Pancreas (tissue), 10 donors: Measurements from ENCODE around the gene LCN15. TPM values are rescaled to one million over a fixed set of nuclear protein-coding genes. Genes with fewer than 3 reads are reported as not detected.

Experiments
- ATAC-seq, 4 donors: fragments of 200-7000 bp; cut with Tn5 transposase; one replicate each; pipeline versions ENCODE4 v1.8.0 to v1.9.1; 2020; ENCODE audit warnings: mild to moderate bottlenecking in 4 of 4, moderate library complexity in 4 of 4
- DNase-seq, 6 donors: peaks; one replicate each; pipeline ENCODE4 v3.0.0-alpha.2; 2020
- FAIRE-seq: peaks from 2 replicates; lab custom pipeline; 2012; peaks lifted over from hg19 to GRCh38; lab: Jason Lieb, UNC
- H3K27ac ChIP-seq, 4 donors: fragments of 200-600 bp; sonication (generic); 1 replicate in 3 of 4; 2 replicates in 1 of 4; pipeline versions ENCODE4 v1.5.0 to v1.8.0; 2020
- H3K27me3 ChIP-seq, 4 donors: fragments of 200-600 bp; one replicate each; pipeline ENCODE4 v1.8.0; 2021
- H3K36me3 ChIP-seq, 3 donors: fragments of 200-600 bp; sonication (generic) in 1 of 3; one replicate each; pipeline versions ENCODE4 v1.5.0 to v1.8.0; 2020 to 2021
- H3K4me1 ChIP-seq, 3 donors: fragments of 200-600 bp; one replicate each; pipeline ENCODE4 v1.8.0; 2021
- H3K4me3 ChIP-seq, 4 donors: fragments of 200-600 bp; sonication (generic) in 2 of 4; one replicate each; pipeline versions ENCODE4 v1.5.0 to v1.8.0; 2020 to 2021
- H3K9me3 ChIP-seq, 4 donors: fragments of 200-600 bp; one replicate each; pipeline ENCODE4 v1.8.0; 2021
- WGBS, 2 donors: extraction: QIAGEN DNeasy Blood & Tissue Kit; methylation state at CpG; one replicate each; pipeline ENCODE4 v1.1.7; 2013; 5-methylcytosine and 5-hydroxymethylcytosine counted together
- intact Hi-C, 3 donors: fragments of 100-400 bp; cut with DNase I; formaldehyde crosslinking; loops; one replicate each; pipeline versions ENCODE4 v1.11.1 to v1.14.2; 2022
- polyA plus RNA-seq, 2 donors: library from polyadenylated mRNA; stranded (reverse); fragments of 200-250 nt; gene quantifications; one replicate each; pipeline ENCODE4 v1.2.3, GENCODE V29; 2013
- total RNA-seq, 6 donors: library from RNA; stranded (reverse); fragmentation: NEBNext Ultra II Directional in 4 of 6; extraction: Animal tissue kit (Norgen Biotek cat#: 25700) in 4 of 6; gene quantifications; one replicate each; pipeline versions ENCODE4 v1.2.1 to v1.2.4, GENCODE V29; 2021 to 2023
- TF ChIP-seq, protein P1 (sequence below), 4 donors: fragments of 200-600 bp; sonication (generic) in 3 of 4; IDR thresholded peaks; one replicate each; pipeline versions ENCODE4 v1.5.0 to v1.8.0; 2021; ENCODE audit warnings: antibody characterized with exemption in 4 of 4
- donor health status: healthy with polysubstance abuse.
- donor health status: DM: no; HTN: no; CAD: no; lungs with moderate emphysema.
- donor health status: DM: no; HTN: no; CAD: no.
- donor health status: control.
- donor health status: control.
- donor health status: Bipolar disorder and iron deficiency.
- donor health status: DM: yes; HTN: yes; CAD: no.
- donor health status: DM: no; HTN: no; CAD: no.
- donor health status: DM: no; HTN: no; CAD: no.
- donor health status: DM: yes; HTN: yes; CAD: no.

Gene LCN15
- total and polyA plus RNA-seq, 8 donors = not detected

DNA sequence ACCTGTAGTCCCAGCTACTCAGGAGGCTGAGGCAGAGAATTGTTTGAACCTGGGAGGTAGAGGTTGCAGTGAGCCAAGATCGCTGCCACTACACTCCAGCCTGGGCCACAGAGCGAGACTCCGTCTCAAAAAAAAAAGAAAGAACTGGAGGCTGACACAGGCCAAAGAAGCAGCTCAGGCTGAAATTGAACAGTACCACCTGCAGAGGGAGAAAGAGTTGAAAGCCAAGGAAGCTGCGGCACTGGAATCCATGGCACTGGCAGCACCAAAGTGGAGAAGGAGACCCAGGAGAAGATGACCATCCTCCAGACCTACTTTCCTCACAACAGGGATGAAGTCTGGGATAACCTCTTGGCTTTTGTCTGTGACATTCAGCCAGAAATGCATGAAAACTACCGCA is 15.5 kb upstream of the LCN15 start:
- DNase-seq = no peak
- no peak for FAIRE-seq
- H3K4me3 ChIP-seq = no peak overlapping the region
- intact Hi-C loops = no loop called here
- TF ChIP-seq, protein P1, sequence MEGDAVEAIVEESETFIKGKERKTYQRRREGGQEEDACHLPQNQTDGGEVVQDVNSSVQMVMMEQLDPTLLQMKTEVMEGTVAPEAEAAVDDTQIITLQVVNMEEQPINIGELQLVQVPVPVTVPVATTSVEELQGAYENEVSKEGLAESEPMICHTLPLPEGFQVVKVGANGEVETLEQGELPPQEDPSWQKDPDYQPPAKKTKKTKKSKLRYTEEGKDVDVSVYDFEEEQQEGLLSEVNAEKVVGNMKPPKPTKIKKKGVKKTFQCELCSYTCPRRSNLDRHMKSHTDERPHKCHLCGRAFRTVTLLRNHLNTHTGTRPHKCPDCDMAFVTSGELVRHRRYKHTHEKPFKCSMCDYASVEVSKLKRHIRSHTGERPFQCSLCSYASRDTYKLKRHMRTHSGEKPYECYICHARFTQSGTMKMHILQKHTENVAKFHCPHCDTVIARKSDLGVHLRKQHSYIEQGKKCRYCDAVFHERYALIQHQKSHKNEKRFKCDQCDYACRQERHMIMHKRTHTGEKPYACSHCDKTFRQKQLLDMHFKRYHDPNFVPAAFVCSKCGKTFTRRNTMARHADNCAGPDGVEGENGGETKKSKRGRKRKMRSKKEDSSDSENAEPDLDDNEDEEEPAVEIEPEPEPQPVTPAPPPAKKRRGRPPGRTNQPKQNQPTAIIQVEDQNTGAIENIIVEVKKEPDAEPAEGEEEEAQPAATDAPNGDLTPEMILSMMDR (IDR thresholded peaks at IDR 0.05) = no peak
- no peak for ATAC-seq
- no peak overlapping the region for H3K27ac ChIP-seq
- no peaks in the 10 kb centered on the region for H3K27me3 ChIP-seq
- no peaks in the 10 kb centered on the region for H3K9me3 ChIP-seq
- H3K4me1 ChIP-seq = no peaks in the 10 kb centered on the region
- 78 to 79% methylated on average over 5 of the region's 5 CpGs for WGBS, 2 donors
- H3K36me3 ChIP-seq = no peaks in the 10 kb centered on the region

- DNase-seq = no peak
- no peak for FAIRE-seq
- H3K4me1 ChIP-seq = no peaks in the 10 kb centered on the region
- ATAC-seq = no peak
- H3K27ac ChIP-seq = no peak overlapping the region
- WGBS, 2 donors = 54 to 56% methylated on average over 14 of the region's 14 CpGs
- TF ChIP-seq, protein P1 (IDR thresholded peaks at IDR 0.05) = no peak
- no peaks in the 10 kb centered on the region for H3K9me3 ChIP-seq
- H3K27me3 ChIP-seq = no peaks in the 10 kb centered on the region
- no peaks in the 10 kb centered on the region for H3K36me3 ChIP-seq
- no peak overlapping the region for H3K4me3 ChIP-seq
- intact Hi-C loops = no loop called here
These were observed 13.0 kb upstream of the LCN15 start for GRCh38 chr9:136777359-136777758.

DNA sequence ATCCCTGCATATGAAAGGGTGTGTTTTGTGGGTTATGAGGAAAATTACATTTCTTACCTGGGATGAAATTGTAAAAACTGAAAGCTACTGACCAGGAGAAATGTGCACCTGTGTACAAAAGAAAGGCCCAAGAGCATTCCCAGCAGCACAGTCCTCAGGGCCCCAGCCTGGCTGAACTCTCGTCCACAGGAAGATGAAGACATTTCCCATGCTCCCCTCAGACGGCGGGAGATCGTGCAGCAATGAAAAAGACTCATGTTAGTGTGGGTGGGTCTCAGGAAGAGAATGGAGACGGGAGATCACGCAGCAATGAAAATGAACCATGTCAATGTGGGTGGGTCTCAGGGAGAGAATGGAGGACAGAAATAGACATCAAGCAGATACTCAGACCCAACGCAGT is 12.6 kb upstream of the LCN15 start:
- Histone ChIP-seq H3K27me3 (no peaks in the 10 kb centered on the region), H3K4me3 (no peak overlapping the region), H3K27ac (no peak overlapping the region), H3K36me3 (no peaks in the 10 kb centered on the region), H3K9me3 (no peaks in the 10 kb centered on the region), H3K4me1 (no peaks in the 10 kb centered on the region)
- no peak for DNase-seq
- TF ChIP-seq, protein P1 (IDR thresholded peaks at IDR 0.05) = no peak
- no peak for ATAC-seq
- intact Hi-C loops = no loop called here
- 78 to 83% methylated on average over 7 of the region's 7 CpGs for WGBS, 2 donors
- no peak for FAIRE-seq

- ATAC-seq = no peak
- Histone ChIP-seq H3K36me3 (no peaks in the 10 kb centered on the region), H3K4me1 (no peaks in the 10 kb centered on the region), H3K27ac (no peak overlapping the region), H3K27me3 (no peaks in the 10 kb centered on the region), H3K9me3 (no peaks in the 10 kb centered on the region), H3K4me3 (no peak overlapping the region)
- 79 to 91% methylated on average over 6 of the region's 6 CpGs for WGBS, 2 donors
- FAIRE-seq = no peak
- DNase-seq = peak in 1 of 6 donors; percentile 39
- intact Hi-C loops = no loop called here
- TF ChIP-seq, protein P1 (IDR thresholded peaks at IDR 0.05) = no peak
These were observed 10.9 kb upstream of the LCN15 start for GRCh38 chr9:136775191-136775590.

DNA sequence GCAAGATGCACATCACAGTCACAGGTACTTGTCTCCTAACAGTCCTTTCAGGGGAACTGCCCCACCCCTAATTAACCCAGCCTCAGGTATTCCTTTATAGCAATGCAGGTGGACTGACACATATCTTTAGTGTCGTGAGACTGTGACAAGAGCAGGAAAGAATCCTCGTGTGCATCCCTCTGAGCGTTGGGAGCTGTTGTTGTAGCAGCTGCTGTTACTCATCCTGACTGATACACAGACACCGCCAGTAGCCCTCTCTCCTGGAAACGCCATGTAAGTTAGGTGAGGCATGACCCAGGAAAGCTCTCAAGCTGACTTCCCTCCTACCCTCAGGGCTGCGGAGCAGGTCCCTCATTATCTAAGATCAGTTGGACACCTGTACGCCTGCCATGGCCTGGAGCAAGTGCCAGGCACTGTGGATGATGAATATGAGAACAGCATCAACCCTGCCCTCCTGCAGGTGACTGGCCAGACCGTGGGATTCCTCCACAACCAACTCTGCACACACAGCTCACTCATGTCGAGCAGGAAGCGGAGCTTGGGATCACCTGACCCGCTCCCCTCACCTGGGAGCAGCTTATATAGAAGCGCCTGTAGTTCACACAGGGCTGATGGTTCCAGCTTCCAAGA is 10.2 kb upstream of the LCN15 start:
- 86 to 90% methylated on average over 12 of the region's 12 CpGs for WGBS, 2 donors
- ATAC-seq = no peak
- Histone ChIP-seq H3K36me3 (no peaks in the 10 kb centered on the region), H3K4me3 (no peak overlapping the region), H3K27me3 (no peaks in the 10 kb centered on the region), H3K9me3 (no peaks in the 10 kb centered on the region), H3K27ac (no peak overlapping the region), H3K4me1 (no peaks in the 10 kb centered on the region)
- TF ChIP-seq, protein P1 (IDR thresholded peaks at IDR 0.05) = no peak
- intact Hi-C loops = loop anchor here in 1 of 3 donors (5.0 kb wide), 1 partner anchor 258 kb away; the partner anchor contains the start of gene FUT7
- peak in 1 of 6 donors; percentile 20 for DNase-seq
- no peak for FAIRE-seq
